H1 (cell line): Measurements from ENCODE around the gene RNF151. TPM values are rescaled to one million over a fixed set of nuclear protein-coding genes. Genes with fewer than 3 reads are reported as not detected.

Source experiments
- CTCF ChIA-PET: fragments of 300-600 bp; sonication (Branson Sonifier 250); formaldehyde crosslinking; loops from one replicate; lab custom pipeline; 2021; ENCODE audit not compliant: partially characterized antibody; lab: Charles Lee
- POLR2A ChIA-PET: fragments of 300-600 bp; sonication (Branson Sonifier 250); formaldehyde crosslinking; loops from one replicate; lab custom pipeline; 2021; ENCODE audit warnings: inconsistent platforms; ENCODE audit not compliant: partially characterized antibody; lab: Charles Lee
- DNase-seq, 2 experiments: peaks; one replicate each; pipeline versions ENCODE4 v3.0.0 to v3.0.0-alpha.2; 2010 to 2022; ENCODE audit warnings: low spot score in 2 of 2, low read depth in 1 of 2, mixed read lengths in 1 of 2
- FAIRE-seq: peaks from 2 replicates; lab custom pipeline; 2011; peaks lifted over from hg19 to GRCh38; lab: Jason Lieb, UNC
- H2AFZ ChIP-seq: 2 replicates; pipeline ENCODE4 v1.8.1; 2012; ENCODE audit warnings: low read length, inconsistent platforms
- H2AK5ac ChIP-seq: 2 replicates; pipeline ENCODE4 v1.6.1; 2013; ENCODE audit warnings: low read depth, low read length
- H2BK120ac ChIP-seq: replicated peaks from 2 replicates; pipeline ENCODE3; 2013; ENCODE audit warnings: low read depth, low read length, inconsistent platforms
- H2BK12ac ChIP-seq: 2 replicates; pipeline ENCODE4 v1.6.1; 2013; ENCODE audit warnings: low read depth, low read length
- H2BK15ac ChIP-seq: 2 replicates; pipeline ENCODE4 v1.6.1; 2013; ENCODE audit warnings: low read length
- H2BK20ac ChIP-seq: 2 replicates; pipeline ENCODE4 v1.6.1; 2013; ENCODE audit warnings: low read length
- H2BK5ac ChIP-seq: 2 replicates; pipeline ENCODE4 v1.6.1; 2013; ENCODE audit warnings: low read depth, low read length
- H3K14ac ChIP-seq: 2 replicates; pipeline ENCODE4 v1.6.1; 2013; ENCODE audit warnings: inconsistent platforms; ENCODE audit not compliant: insufficient read length
- H3K18ac ChIP-seq: 2 replicates; pipeline ENCODE4 v1.6.1; 2013; ENCODE audit warnings: low read length; ENCODE audit errors: extremely low read depth
- H3K23ac ChIP-seq: 2 replicates; pipeline ENCODE4 v1.6.1; 2013; ENCODE audit warnings: inconsistent platforms; ENCODE audit not compliant: insufficient read length
- H3K23me2 ChIP-seq: 2 replicates; pipeline ENCODE4 v1.6.1; 2013; ENCODE audit warnings: low read depth, low read length
- H3K27ac ChIP-seq: 2 replicates; pipeline ENCODE4 v1.6.1; 2011; ENCODE audit warnings: low read depth, low read length, inconsistent platforms
- H3K27me3 ChIP-seq, 4 experiments: replicated peaks in 1 of 4; 1 replicate in 1 of 4; 2 replicates in 3 of 4; pipeline versions ENCODE4 v1.6.1 to v1.8.1; 2011 to 2013; ENCODE audit warnings: low read length in 3 of 4, mild to moderate bottlenecking in 3 of 4, inconsistent platforms in 2 of 4, mixed read lengths in 2 of 4, moderate library complexity in 1 of 4; ENCODE audit not compliant: control insufficient read depth in 3 of 4, insufficient read depth in 3 of 4; ENCODE audit errors: extremely low read depth in 1 of 4
- H3K36me3 ChIP-seq, 4 experiments: 2 replicates each; pipeline versions ENCODE4 v1.6.1 to v1.8.1; 2011 to 2013; ENCODE audit warnings: mild to moderate bottlenecking in 4 of 4, low read length in 3 of 4, moderate library complexity in 2 of 4, control low read depth in 1 of 4, inconsistent platforms in 1 of 4; ENCODE audit not compliant: insufficient read depth in 4 of 4, control insufficient read depth in 2 of 4
- H3K4ac ChIP-seq: replicated peaks from 2 replicates; pipeline ENCODE3; 2013; ENCODE audit warnings: low read length, low read depth, mixed read lengths, inconsistent platforms; ENCODE audit not compliant: insufficient read length
- H3K4me1 ChIP-seq, 4 experiments: replicated peaks in 1 of 4; 1 replicate in 1 of 4; 2 replicates in 3 of 4; pipeline versions ENCODE4 v1.6.1 to v1.8.1; 2011 to 2013; ENCODE audit warnings: low read length in 3 of 4, inconsistent platforms in 2 of 4, mixed read lengths in 1 of 4; ENCODE audit not compliant: insufficient read depth in 4 of 4, control insufficient read depth in 3 of 4
- H3K4me2 ChIP-seq, 2 experiments: 2 replicates each; pipeline versions ENCODE4 v1.6.1 to v1.8.1; 2011 to 2013; ENCODE audit warnings: low read depth in 2 of 2, low read length in 2 of 2, control low read depth in 1 of 2, inconsistent platforms in 1 of 2, mild to moderate bottlenecking in 1 of 2; ENCODE audit not compliant: insufficient read depth in 1 of 2
- H3K4me3 ChIP-seq, 4 experiments: fragments of 200-600, 300-600 bp in 1 of 4; sonication (generic), shearing (Covaris generic), sonication (Bioruptor Twin) in 1 of 4; 2 replicates each; pipeline versions ENCODE4 v1.5.1 to v1.8.1; 2011 to 2016; ENCODE audit warnings: low read length in 4 of 4, low read depth in 3 of 4, control low read depth in 2 of 4, inconsistent platforms in 2 of 4, mild to moderate bottlenecking in 2 of 4, mixed read lengths in 1 of 4, moderate library complexity in 1 of 4; ENCODE audit not compliant: insufficient read depth in 2 of 4; ENCODE audit errors: extremely low read depth in 1 of 4
- H3K56ac ChIP-seq: replicated peaks from 2 replicates; pipeline ENCODE3; 2013; ENCODE audit warnings: low read depth, mild to moderate bottlenecking, mixed read lengths, low read length, inconsistent platforms; ENCODE audit not compliant: insufficient read length
- H3K79me1 ChIP-seq: 2 replicates; pipeline ENCODE4 v1.6.1; 2013; ENCODE audit warnings: low read depth, low read length, control low read depth
- H3K79me2 ChIP-seq, 2 experiments: 2 replicates each; pipeline versions ENCODE4 v1.6.1 to v1.8.1; 2012 to 2013; ENCODE audit warnings: low read length in 2 of 2, mild to moderate bottlenecking in 2 of 2, inconsistent platforms in 1 of 2; ENCODE audit not compliant: insufficient read depth in 2 of 2, control insufficient read depth in 1 of 2
- H3K9ac ChIP-seq, 4 experiments: replicated peaks in 1 of 4; 1 replicate in 1 of 4; 2 replicates in 3 of 4; pipeline versions ENCODE4 v1.6.1 to v1.8.1; 2011 to 2013; ENCODE audit warnings: low read depth in 3 of 4, low read length in 3 of 4, control low read depth in 2 of 4, mild to moderate bottlenecking in 2 of 4, moderate library complexity in 2 of 4, inconsistent platforms in 1 of 4; ENCODE audit errors: extremely low read depth in 1 of 4
- H3K9me3 ChIP-seq, 2 experiments: 2 replicates each; pipeline versions ENCODE4 v1.6.1 to v1.8.1; 2012 to 2013; ENCODE audit warnings: mild to moderate bottlenecking in 2 of 2, moderate library complexity in 2 of 2, control low read depth in 1 of 2, inconsistent platforms in 1 of 2, low read depth in 1 of 2, low read length in 1 of 2, mixed read lengths in 1 of 2; ENCODE audit not compliant: insufficient read depth in 2 of 2
- H4K20me1 ChIP-seq, 2 experiments: replicated peaks in 1 of 2; 2 replicates each; pipeline versions ENCODE3 to v1.8.1; 2011 to 2013; ENCODE audit warnings: inconsistent platforms in 2 of 2, low read length in 2 of 2, mild to moderate bottlenecking in 1 of 2; ENCODE audit not compliant: insufficient read depth in 2 of 2, control insufficient read depth in 1 of 2
- H4K5ac ChIP-seq: 2 replicates; pipeline ENCODE4 v1.6.1; 2013; ENCODE audit warnings: low read length, low read depth, mixed read lengths, inconsistent platforms; ENCODE audit not compliant: insufficient read length
- H4K8ac ChIP-seq: 2 replicates; pipeline ENCODE4 v1.8.0; 2013; ENCODE audit warnings: mild to moderate bottlenecking, moderate library complexity, low read length, inconsistent platforms; ENCODE audit not compliant: insufficient read depth; ENCODE audit errors: extremely low read depth
- H4K91ac ChIP-seq: replicated peaks from 2 replicates; pipeline ENCODE3; 2013; ENCODE audit warnings: low read length, mixed read lengths, inconsistent platforms; ENCODE audit not compliant: insufficient read length
- CREB1 ChIP-seq: IDR thresholded peaks from 2 replicates; pipeline ENCODE4 v1.6.1; 2012; ENCODE audit warnings: inconsistent platforms
- EZH2 ChIP-seq: fragments of 200-600 bp; sonication (generic); IDR thresholded peaks from 2 replicates; pipeline ENCODE4 v1.7.1; 2012; ENCODE audit warnings: low read depth, mild to moderate bottlenecking, moderate library complexity, low read length, inconsistent platforms; ENCODE audit not compliant: severe bottlenecking
- KDM4A ChIP-seq: IDR thresholded peaks from one replicate; pipeline ENCODE4 v1.7.1; 2012; ENCODE audit warnings: low read depth, mild to moderate bottlenecking, moderate library complexity, low read length, inconsistent platforms; ENCODE audit not compliant: severe bottlenecking
- POLR2AphosphoS5 ChIP-seq: IDR thresholded peaks from 2 replicates; pipeline ENCODE4 v1.6.1; 2011; ENCODE audit warnings: low read depth, low read length
- RNF2 ChIP-seq: fragments of 200-900, 300-1000 bp; sonication (generic); IDR thresholded peaks from 2 replicates; pipeline ENCODE4 v1.7.1; 2016; ENCODE audit warnings: borderline replicate concordance, low read depth, mild to moderate bottlenecking, antibody characterized with exemption, low read length; ENCODE audit not compliant: poor library complexity, severe bottlenecking; ENCODE audit errors: missing control alignments
- SUZ12 ChIP-seq: fragments of 200-600 bp; sonication (generic); IDR thresholded peaks from 2 replicates; pipeline ENCODE4 v1.6.1; 2012; ENCODE audit warnings: mild to moderate bottlenecking, inconsistent platforms, low read length, moderate library complexity, mixed read lengths
- WGBS, 2 experiments: shearing (Covaris generic) in 1 of 2; methylation state at CpG; one replicate each; pipeline versions ENCODE4 v1.1.6 to v1.1.7; 2013 to 2015; ENCODE audit warnings: low lambda C conversion rate in 2 of 2, mixed read lengths in 2 of 2, inconsistent platforms in 1 of 2, low coverage in 1 of 2, missing lambda C conversion rate in 1 of 2; ENCODE audit not compliant: insufficient replicate concordance in 2 of 2, insufficient coverage in 1 of 2, insufficient read length in 1 of 2; ENCODE audit errors: extremely low coverage in 1 of 2, missing lambda C conversion rate in 1 of 2; 5-methylcytosine and 5-hydroxymethylcytosine counted together
- polyA plus RNA-seq, 7 experiments: library from polyadenylated mRNA; depleted of rRNA in 3 of 7; stranded (reverse) in 5 of 7; unstranded in 2 of 7; fragments of >200 nt in 5 of 7; fragments of 200-250 nt in 2 of 7; gene quantifications; 1 replicate in 5 of 7; 2 replicates in 1 of 7; 4 replicates in 1 of 7; pipeline versions ENCODE4 v1.2.1 to v1.2.3, GENCODE V29; 2011 to 2013; ENCODE audit warnings: missing spikeins in 2 of 7, mixed read lengths in 2 of 7
- total RNA-seq: library from RNA; stranded (reverse); fragmentation: NEBNext Ultra II Directional; extraction: Animal tissue kit (Norgen Biotek cat#: 25700); gene quantifications from 2 replicates; pipeline ENCODE4 v1.2.1, GENCODE V29; 2021
- TF ChIP-seq, protein P1 (sequence below): IDR thresholded peaks from 2 replicates; pipeline ENCODE4 v1.6.1; 2012; ENCODE audit warnings: inconsistent platforms
- TF ChIP-seq, protein P2 (sequence below): IDR thresholded peaks from 2 replicates; pipeline ENCODE4 v1.6.1; 2012; ENCODE audit warnings: inconsistent platforms

RNF151 gene
- total and polyA plus RNA-seq, 2 of the 8 experiments (the other 6 are each of a cell fraction or from before 2014, with no cell fraction given) = not detected

DNA sequence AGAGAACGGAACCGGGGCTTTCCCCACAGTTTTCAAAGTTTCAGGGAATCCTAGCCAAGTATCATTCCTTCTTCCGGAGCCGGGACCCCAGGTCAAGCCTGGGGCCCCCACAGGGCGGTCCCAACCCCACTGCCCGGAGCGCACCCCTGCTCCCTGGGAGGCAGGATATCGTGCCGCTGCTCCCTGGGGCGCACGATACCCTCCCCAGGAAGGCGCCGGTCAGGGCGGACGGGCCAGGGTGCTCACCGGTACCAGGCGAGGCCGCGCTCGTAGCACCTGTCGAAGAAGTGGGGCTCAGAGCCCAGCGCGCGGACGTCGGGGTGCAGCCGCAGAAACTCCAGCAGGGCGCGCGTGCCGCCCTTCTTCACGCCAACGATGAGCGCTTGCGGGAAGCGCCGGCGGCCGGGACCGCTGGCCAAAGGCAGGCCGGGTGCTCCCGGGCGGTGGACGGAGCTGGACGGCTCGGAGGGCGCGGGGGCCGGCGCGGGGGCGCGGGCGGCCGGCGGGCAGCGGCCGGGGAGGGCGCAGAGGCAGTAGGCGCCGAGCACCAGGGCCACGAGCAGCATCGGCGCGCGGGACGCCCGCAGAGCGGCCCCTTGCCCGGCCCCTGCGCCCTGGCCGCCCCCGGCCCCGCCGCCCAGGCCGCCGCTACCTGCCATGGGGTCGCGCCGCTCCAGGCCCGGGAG lies 48.8 kb upstream of the RNF151 start:
- H3K4me1 ChIP-seq = peaks cover 0 to 37% (median 23%) of the 10 kb centered on the region in 4 experiments; a peak in 6 of 7 replicates
- H3K27ac ChIP-seq = no peak overlapping the region
- no peak overlapping the region for H3K4ac ChIP-seq
- FAIRE-seq (no peak), DNase-seq (no peak)
- H3K9me3 ChIP-seq = no peaks in the 10 kb centered on the region
- H3K4me2 ChIP-seq = peak overlapping the region; percentile 65 to 80
- H3K9ac ChIP-seq = no peak overlapping the region
- no peak overlapping the region; the same call in 1 of the 2 replicates for H4K8ac ChIP-seq
- H2BK15ac ChIP-seq = no peak overlapping the region
- peaks cover 39 to 81% (median 65%) of the 10 kb centered on the region in 4 experiments for H3K27me3 ChIP-seq
- no peak overlapping the region for H3K56ac ChIP-seq
- H3K23me2 ChIP-seq = peaks cover 9% of the 10 kb centered on the region; the same call in 1 of the 2 replicates
- no peak overlapping the region for H3K23ac ChIP-seq
- H3K18ac ChIP-seq = no peak overlapping the region
- peak overlapping the region; percentile 7 to 54 (median 24); a peak in 6 of 8 replicates for H3K4me3 ChIP-seq
- no peak overlapping the region for H2AFZ ChIP-seq
- WGBS, 2 experiments = 6% methylated on average over 9 of the region's 81 CpGs; no CpG with 5 or more reads in 1 of the 2 experiments
- H4K20me1 ChIP-seq = peaks cover 4 to 9% of the 10 kb centered on the region in 2 experiments
- no peak overlapping the region for H2BK5ac ChIP-seq
- no peak overlapping the region for H2AK5ac ChIP-seq
- no peak overlapping the region for H2BK120ac ChIP-seq
- no peak overlapping the region for H3K14ac ChIP-seq
- no peak overlapping the region for H2BK20ac ChIP-seq
- ChIA-PET CTCF (no interaction called here), POLR2A (interaction anchor here (1.0 to 2.1 kb wide), 2 partner anchors 10 to 47 kb away, joined by 4 to 15 read pairs; partner anchors contain the start of gene RPS2)
- H3K79me1 ChIP-seq = no peaks in the 10 kb centered on the region
- no peak overlapping the region for H2BK12ac ChIP-seq
- H3K79me2 ChIP-seq = no peaks in the 10 kb centered on the region
- H4K5ac ChIP-seq = no peak overlapping the region
- TF ChIP-seq, protein P1, sequence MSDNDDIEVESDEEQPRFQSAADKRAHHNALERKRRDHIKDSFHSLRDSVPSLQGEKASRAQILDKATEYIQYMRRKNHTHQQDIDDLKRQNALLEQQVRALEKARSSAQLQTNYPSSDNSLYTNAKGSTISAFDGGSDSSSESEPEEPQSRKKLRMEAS = 0 out of 2 replicates have a peak, but pooled peaks have one; percentile 21
- TF ChIP-seq EZH2 (peak; percentile 93), POLR2AphosphoS5 (no peak), CREB1 (no peak), KDM4A (peak; percentile 33), SUZ12 (peak; percentile 98), RNF2 (peak; percentile 74)
- TF ChIP-seq, protein P2, sequence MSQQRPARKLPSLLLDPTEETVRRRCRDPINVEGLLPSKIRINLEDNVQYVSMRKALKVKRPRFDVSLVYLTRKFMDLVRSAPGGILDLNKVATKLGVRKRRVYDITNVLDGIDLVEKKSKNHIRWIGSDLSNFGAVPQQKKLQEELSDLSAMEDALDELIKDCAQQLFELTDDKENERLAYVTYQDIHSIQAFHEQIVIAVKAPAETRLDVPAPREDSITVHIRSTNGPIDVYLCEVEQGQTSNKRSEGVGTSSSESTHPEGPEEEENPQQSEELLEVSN = 0 out of 2 replicates have a peak, but pooled peaks have one; percentile 23
- H3K36me3 ChIP-seq = peaks cover 0 to 7% (median 0%) of the 10 kb centered on the region in 4 experiments; a peak in 1 of 8 replicates
- H4K91ac ChIP-seq = no peak overlapping the region
